Esophagus muscularis mucosa (tissue), 4 donors: Measurements from ENCODE around the gene EIF3D. TPM values are rescaled to one million over a fixed set of nuclear protein-coding genes. Genes with fewer than 3 reads are reported as not detected.
"Not testable (repeated sequence)": the region's sequence is repeated elsewhere in the genome, so short reads cannot be mapped to it uniquely, and the experiment has no call there.

Experiments used
- DNase-seq: peaks from one replicate; pipeline ENCODE4 v3.0.0-alpha.2; 2017; ENCODE audit errors: extremely low spot score
- H3K27ac ChIP-seq, 4 donors: fragments of 200-600 bp; sonication (generic); replicated peaks in 1 of 4; 1 replicate in 3 of 4; 2 replicates in 1 of 4; pipeline ENCODE4 v1.5.1; 2016 to 2019; ENCODE audit warnings: mild to moderate bottlenecking in 1 of 4
- H3K27me3 ChIP-seq, 4 donors: fragments of 200-600 bp; sonication (generic); one replicate each; pipeline versions ENCODE4 v1.5.1 to v1.6.0; 2016 to 2019
- H3K36me3 ChIP-seq, 4 donors: fragments of 200-600 bp; sonication (generic); one replicate each; pipeline ENCODE4 v1.5.1; 2016 to 2019
- H3K4me1 ChIP-seq, 4 donors: fragments of 200-600 bp; sonication (generic); one replicate each; pipeline ENCODE4 v1.5.1; 2016 to 2019
- H3K4me3 ChIP-seq, 4 donors: fragments of 200-600 bp; sonication (generic); 1 replicate in 2 of 4; 2 replicates in 2 of 4; pipeline ENCODE4 v1.5.1; 2016 to 2019; ENCODE audit warnings: mild to moderate bottlenecking in 4 of 4, moderate library complexity in 1 of 4
- H3K9me3 ChIP-seq, 4 donors: fragments of 200-600 bp; sonication (generic); 1 replicate in 3 of 4; 2 replicates in 1 of 4; pipeline ENCODE4 v1.5.1; 2016 to 2019
- CTCF ChIP-seq, 3 experiments: fragments of 200-600 bp in 2 of 3; fragments of 450-650 bp in 1 of 3; sonication (generic) in 2 of 3; IDR thresholded peaks; one replicate each; pipeline ENCODE4 v1.5.1; 2017 to 2019; ENCODE audit warnings: antibody characterized with exemption in 3 of 3, mild to moderate bottlenecking in 2 of 3, moderate library complexity in 1 of 3
- EP300 ChIP-seq: sonication (generic); formaldehyde crosslinking; IDR thresholded peaks from one replicate; pipeline ENCODE4 v1.6.1; 2017; ENCODE audit warnings: antibody characterized with exemption
- POLR2A ChIP-seq: fragments of 450-650 bp; IDR thresholded peaks from one replicate; pipeline ENCODE4 v1.6.1; 2017; ENCODE audit warnings: antibody characterized with exemption, moderate library complexity, mild to moderate bottlenecking, low read depth
- POLR2AphosphoS5 ChIP-seq, 2 donors: sonication (generic); formaldehyde crosslinking; IDR thresholded peaks; one replicate each; pipeline ENCODE4 v1.6.1; 2017; ENCODE audit warnings: antibody characterized with exemption in 2 of 2
- WGBS: methylation state at CpG from one replicate; pipeline ENCODE4 v1.1.5; 2018; 5-methylcytosine and 5-hydroxymethylcytosine counted together
- intact Hi-C: fragments of 100-400 bp; cut with DNase I; formaldehyde crosslinking; loops from one replicate; pipeline ENCODE4 v1.15.1; 2023
- total RNA-seq, 4 donors: library from RNA; depleted of rRNA; stranded (reverse); fragments of >200 nt; gene quantifications; one replicate each; pipeline versions ENCODE4 v1.1.0 to v1.2.1, GENCODE V29; 2016

Gene EIF3D
- total RNA-seq, 4 donors from 2014 or later: 200 to 282 (median 252) TPM

GRCh38 chr22:36541831-36542411 is 13.0 kb upstream of the EIF3D start:
- intact Hi-C loops: no loop called here
- H3K27me3 ChIP-seq: peaks cover 0 to 36% (median 2%) of the 10 kb centered on the region in 4 donors
- no peak overlapping the region for H3K27ac ChIP-seq
- H3K4me1 ChIP-seq: no peaks in the 10 kb centered on the region
- WGBS: 43% methylated on average over 9 of the region's 9 CpGs
- no peak for DNase-seq
- no peak overlapping the region for H3K4me3 ChIP-seq
- no peak for TF ChIP-seq POLR2AphosphoS5 (IDR thresholded peaks at IDR 0.05)
- TF ChIP-seq EP300: no peak
- no peak for TF ChIP-seq CTCF (IDR thresholded peaks at IDR 0.05)
- TF ChIP-seq POLR2A: no peak
- H3K36me3 ChIP-seq: no peaks in the 10 kb centered on the region
- no peaks in the 10 kb centered on the region for H3K9me3 ChIP-seq

GRCh38 chr22:36540867-36541642 is 12.1 kb upstream of the EIF3D start:
- Histone ChIP-seq H3K36me3 (no peaks in the 10 kb centered on the region), H3K27ac (no peak overlapping the region), H3K4me1 (no peaks in the 10 kb centered on the region), H3K27me3 (peaks cover 0 to 36% (median 0%) of the 10 kb centered on the region in 4 donors), H3K9me3 (no peaks in the 10 kb centered on the region), H3K4me3 (no peak overlapping the region)
- DNase-seq: no peak
- intact Hi-C loops: no loop called here
- WGBS: 79% methylated on average over 12 of the region's 12 CpGs
- TF ChIP-seq EP300: no peak
- TF ChIP-seq POLR2AphosphoS5 (IDR thresholded peaks at IDR 0.05): no peak
- TF ChIP-seq CTCF (IDR thresholded peaks at IDR 0.05): no peak
- no peak for TF ChIP-seq POLR2A

GRCh38 chr22:36538529-36538928 is 9.6 kb upstream of the EIF3D start:
- no peaks in the 10 kb centered on the region for H3K4me1 ChIP-seq
- no peak overlapping the region for H3K4me3 ChIP-seq
- H3K27me3 ChIP-seq: peaks cover 0 to 31% (median 0%) of the 10 kb centered on the region in 4 donors
- DNase-seq: no peak
- 50% methylated on average over 7 of the region's 7 CpGs for WGBS
- H3K27ac ChIP-seq: no peak overlapping the region
- TF ChIP-seq EP300 (no peak), POLR2AphosphoS5 (IDR thresholded peaks at IDR 0.05) (no peak), CTCF (IDR thresholded peaks at IDR 0.05) (no peak), POLR2A (no peak)
- no peaks in the 10 kb centered on the region for H3K9me3 ChIP-seq
- H3K36me3 ChIP-seq: no peaks in the 10 kb centered on the region
- intact Hi-C loops: loop anchor here (10.0 kb wide), 1 partner anchor 236 kb away; the partner anchor contains the start of gene IFT27

GRCh38 chr22:36536717-36537116 is 7.8 kb upstream of the EIF3D start:
- DNase-seq: no peak
- no peaks in the 10 kb centered on the region for H3K4me1 ChIP-seq
- no peak overlapping the region for H3K27ac ChIP-seq
- H3K4me3 ChIP-seq: no peak overlapping the region
- TF ChIP-seq POLR2AphosphoS5 (IDR thresholded peaks at IDR 0.05): no peak
- no peak for TF ChIP-seq CTCF (IDR thresholded peaks at IDR 0.05)
- WGBS: 72% methylated on average over 4 of the region's 7 CpGs
- peaks cover 0 to 31% (median 0%) of the 10 kb centered on the region in 4 donors for H3K27me3 ChIP-seq
- no peaks in the 10 kb centered on the region for H3K36me3 ChIP-seq
- H3K9me3 ChIP-seq: no peaks in the 10 kb centered on the region
- intact Hi-C loops: loop anchor here (10.0 kb wide), 1 partner anchor 238 kb away; the partner anchor contains the start of gene IFT27

- not testable (repeated sequence) for H3K36me3 ChIP-seq, H3K4me1 ChIP-seq, H3K27ac ChIP-seq, H3K9me3 ChIP-seq, DNase-seq, H3K4me3 ChIP-seq
- WGBS: 92% methylated on average over 4 of the region's 4 CpGs
- intact Hi-C loops: loop anchor here (10.0 kb wide), 1 partner anchor 241 kb away; the partner anchor contains the start of gene IFT27
- peaks cover 0 to 20% (median 2%) of the 10 kb centered on the region in 4 donors for H3K27me3 ChIP-seq
Measured at GRCh38 chr22:36533320-36533719, 4.4 kb upstream of the EIF3D start.
